ENCODE data around the gene USP6NL.

DNA sequence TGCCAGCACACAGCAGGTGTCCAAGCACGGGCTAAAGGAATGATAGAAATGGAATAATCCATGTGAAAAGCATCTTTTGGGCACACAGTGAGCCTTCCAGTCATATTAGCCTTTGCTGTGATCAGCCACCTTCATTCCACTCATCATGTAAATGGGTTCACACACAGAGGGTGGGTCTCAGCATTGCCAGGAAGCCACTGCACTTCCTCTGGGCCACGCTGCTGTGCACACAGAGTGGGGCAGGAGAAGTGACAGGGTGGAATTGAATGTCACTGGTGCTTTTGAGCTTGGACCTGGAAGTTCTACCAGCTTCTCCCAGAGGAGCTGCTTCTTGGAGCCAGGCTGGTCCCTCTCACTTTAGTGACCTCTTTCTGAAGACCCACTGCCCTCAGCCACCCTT lies 203.5 kb downstream of the USP6NL start:
- no peak for TF ChIP-seq POLR2A (IDR thresholded peaks at IDR 0.05; ENCODE audit: low read length)
- TF ChIP-seq GATA1 (IDR thresholded peaks at IDR 0.05; ENCODE audit: low read depth, low read length), result no peak

All from erythroblast (primary cell).